ENCODE results near the gene PRX.
"Not testable (repeated sequence)": the region's sequence is repeated elsewhere in the genome, so short reads cannot be mapped to it uniquely, and the experiment has no call there.

PRX gene

DNA sequence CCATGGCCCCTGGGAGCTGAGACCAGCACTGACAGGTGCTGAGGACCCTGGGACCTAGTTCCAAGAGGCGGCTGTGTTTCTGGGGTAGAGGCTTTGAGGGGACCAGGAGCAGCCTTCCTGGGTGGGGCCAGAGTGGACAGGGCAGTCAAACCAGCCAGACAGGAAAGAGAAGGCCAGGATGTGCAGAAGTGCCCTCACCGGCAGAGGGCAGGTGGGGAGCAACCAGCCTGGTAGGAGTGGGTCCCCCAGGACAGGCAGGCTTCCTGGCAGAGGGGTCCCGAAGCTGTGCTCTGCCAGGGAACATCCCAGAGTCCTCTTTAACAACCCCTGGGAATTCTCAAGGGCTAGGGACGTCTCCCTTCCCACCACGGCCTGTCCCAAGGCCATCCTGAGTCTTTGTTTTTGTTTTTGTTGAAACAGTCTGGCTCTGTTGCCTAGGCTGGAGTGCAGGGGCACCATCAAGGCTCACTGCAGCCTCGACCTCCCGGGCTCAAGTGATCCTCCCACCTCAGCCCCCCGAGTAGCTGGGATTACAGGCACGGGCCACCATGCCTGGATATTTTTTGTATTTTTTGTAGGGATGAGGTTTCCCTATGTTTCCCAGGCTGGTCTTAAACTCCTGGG, 20.2 kb downstream of the PRX start:
- no peak for DNase-seq (ENCODE audit: low read depth in 2 of 3, low spot score in 1 of 3)

GRCh38 chr19:40392123-40392522, 21.1 kb downstream of the PRX start:
- DNase-seq (ENCODE audit: low read depth in 2 of 3, low spot score in 1 of 3): no peak

DNA sequence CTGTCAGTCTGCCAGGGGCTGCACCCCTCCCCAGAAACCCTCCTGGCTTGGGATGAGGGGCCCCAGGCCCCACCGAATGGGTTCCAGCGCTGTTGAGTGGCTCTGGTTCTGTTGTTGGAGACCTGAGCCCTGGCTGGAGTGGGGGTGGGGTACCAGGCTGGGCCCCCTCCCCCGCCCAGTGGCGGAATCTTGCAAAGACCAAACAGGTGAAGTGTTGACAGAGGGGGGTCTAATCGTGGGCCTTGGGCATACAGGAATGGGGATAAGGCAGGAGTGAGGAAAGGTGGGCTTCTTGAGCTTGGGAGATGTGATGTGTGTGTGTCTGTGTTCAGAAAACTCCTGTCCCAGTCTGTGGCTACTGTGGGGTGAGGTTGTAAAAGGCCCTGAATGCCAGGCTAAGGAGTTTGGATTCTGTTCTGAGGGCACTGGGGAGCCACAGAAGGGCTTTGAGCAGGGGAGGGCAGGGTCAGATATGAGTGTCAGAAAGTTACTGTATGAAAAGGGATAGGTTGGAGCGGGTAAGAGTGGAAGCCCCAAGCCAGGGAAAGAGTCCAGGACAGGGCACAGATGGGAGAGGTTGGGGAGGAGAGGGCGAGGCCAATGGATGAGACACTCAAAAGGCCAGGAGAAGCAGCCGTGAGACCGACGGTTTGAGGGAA, 23.0 kb downstream of the PRX start, which contains the start of gene HIPK4:
HIPK4 (minus strand) TSS at position 98 of the 659 bp plus-strand sequence. CDS start 279 bp downstream, outside the sequence.
- no peak for DNase-seq (ENCODE audit: low read depth in 2 of 3, low spot score in 1 of 3)

- no peak for DNase-seq (ENCODE audit: low read depth in 2 of 3, low spot score in 1 of 3)
These were observed 23.6 kb downstream of the PRX start for GRCh38 chr19:40389404-40390083.

GRCh38 chr19:40388481-40388880, 24.7 kb downstream of the PRX start:
- DNase-seq (ENCODE audit: low read depth in 2 of 3, low spot score in 1 of 3): no peak

- DNase-seq (ENCODE audit: low read depth in 2 of 3, low spot score in 1 of 3): no peak
These were observed 26.0 kb downstream of the PRX start for GRCh38 chr19:40387155-40387554.

- no peak for DNase-seq (ENCODE audit: low read depth in 2 of 3, low spot score in 1 of 3)
These were observed 29.4 kb downstream of the PRX start for GRCh38 chr19:40383668-40384248.

GRCh38 chr19:40381321-40381720, 31.9 kb downstream of the PRX start:
- DNase-seq (ENCODE audit: low read depth in 2 of 3, low spot score in 1 of 3): no peak

DNA sequence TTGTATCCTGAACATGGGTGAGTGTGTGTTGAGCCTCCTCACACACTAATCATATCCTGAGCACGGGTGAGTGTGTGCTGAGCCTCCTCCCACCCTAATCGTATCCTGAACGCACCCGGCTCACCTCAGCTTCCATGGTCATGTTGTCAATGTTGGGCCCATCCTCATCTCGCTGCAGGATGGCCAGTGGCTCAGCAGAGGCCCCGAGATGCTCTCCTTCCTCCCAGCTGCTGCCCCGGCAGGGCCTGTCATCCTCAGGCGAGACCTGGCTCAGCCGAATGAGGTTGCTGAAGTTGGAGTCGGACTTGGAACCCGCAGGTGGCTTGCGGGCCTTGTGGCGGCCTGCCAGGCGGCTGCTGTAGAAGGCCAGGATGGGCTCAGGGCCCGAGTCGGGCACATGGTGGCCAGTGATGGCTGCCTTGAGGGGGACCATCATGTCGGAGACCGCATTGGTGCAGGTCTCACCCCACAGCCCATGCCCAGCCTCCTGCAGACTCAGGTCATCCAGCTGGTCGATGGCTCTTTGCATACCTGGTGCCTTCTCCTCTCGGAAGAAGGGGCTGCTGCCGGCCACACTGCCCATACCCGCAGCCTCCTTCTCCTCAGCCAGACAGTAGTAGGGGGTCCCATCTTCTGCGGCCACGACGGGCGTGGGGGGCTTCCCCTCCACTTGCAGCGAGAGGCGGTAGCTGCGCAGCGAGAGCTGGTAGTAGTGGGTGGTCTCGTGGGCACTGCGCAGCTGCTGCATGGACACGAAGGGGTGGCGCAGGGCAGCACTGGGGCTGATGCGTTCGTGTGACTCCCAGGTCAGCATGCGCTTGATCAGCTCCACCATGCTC, 32.8 kb downstream of the PRX start:
- no peak for DNase-seq (ENCODE audit: low read depth in 2 of 3, low spot score in 1 of 3)

GRCh38 chr19:40379446-40380198, 33.6 kb downstream of the PRX start:
- DNase-seq (ENCODE audit: low read depth in 2 of 3, low spot score in 1 of 3): no peak

DNA sequence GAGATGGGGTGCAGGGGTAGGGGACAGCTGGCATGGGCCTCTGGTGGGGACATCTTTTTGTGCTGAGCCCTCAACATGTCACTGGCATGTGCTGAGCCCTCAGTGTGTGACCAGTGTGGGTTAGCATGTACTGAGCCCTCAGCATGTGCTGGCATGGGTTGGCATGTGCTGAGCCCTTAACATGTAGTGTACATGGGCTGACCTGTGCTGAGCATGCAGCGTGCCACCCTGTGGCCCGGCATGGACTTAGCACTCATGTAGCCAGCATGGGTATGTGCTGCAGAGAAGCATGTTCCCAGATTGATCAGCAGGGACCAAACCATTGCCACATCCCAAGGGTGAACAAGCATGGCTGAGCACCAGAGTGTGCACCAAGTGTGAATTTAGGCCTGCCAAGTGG, 34.7 kb downstream of the PRX start:
- no peak for DNase-seq (ENCODE audit: low read depth in 2 of 3, low spot score in 1 of 3)

- DNase-seq (ENCODE audit: low read depth in 2 of 3, low spot score in 1 of 3): no peak
These were observed 35.2 kb downstream of the PRX start for GRCh38 chr19:40377876-40378385.

DNA sequence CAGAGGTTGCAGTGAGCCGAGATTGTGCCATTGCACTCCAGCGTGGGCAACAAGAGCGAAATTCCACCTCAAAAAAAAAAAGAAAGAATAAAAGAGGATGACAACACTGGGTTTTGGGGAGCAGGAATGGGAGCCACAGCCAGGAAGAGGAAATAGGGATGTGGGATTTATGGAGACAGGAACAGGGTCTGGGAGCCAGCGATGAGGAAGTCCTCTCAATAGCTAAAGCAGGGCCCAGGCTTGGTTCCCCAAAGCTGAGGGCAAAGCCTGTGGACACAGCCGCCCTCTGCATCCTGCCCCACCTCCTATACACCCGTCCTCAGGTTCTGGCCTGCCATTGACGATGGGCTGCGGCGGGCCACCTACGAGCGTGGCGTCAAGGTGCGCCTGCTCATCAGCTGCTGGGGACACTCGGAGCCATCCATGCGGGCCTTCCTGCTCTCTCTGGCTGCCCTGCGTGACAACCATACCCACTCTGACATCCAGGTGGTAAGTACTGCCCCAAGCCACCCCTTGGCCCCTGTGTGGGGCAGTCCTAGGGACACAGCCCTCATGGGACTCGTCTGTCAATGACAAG, 36.8 kb downstream of the PRX start:
- DNase-seq (ENCODE audit: low read depth in 2 of 3, low spot score in 1 of 3): no peak

DNA sequence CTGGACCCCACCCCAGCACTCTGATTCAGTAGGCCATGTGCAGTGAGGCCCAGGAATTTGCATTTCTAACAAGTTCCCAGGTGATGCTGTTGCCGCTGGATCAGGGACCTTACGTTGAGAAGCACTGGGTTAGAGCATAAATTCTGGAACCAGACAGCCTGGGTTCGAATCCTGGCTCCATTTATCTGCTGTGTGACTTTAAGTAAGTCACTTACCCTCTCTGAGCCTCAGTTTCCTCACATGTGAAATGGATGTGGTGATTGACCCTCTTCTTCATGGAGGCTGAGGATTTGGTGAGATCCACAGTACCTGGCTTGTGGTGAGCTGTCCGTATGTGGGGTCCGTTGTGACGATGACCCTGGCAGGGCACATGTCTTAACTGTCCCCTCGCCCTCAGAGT, 39.1 kb downstream of the PRX start:
- no peak for DNase-seq (ENCODE audit: low read depth in 2 of 3, low spot score in 1 of 3)

GRCh38 chr19:40371802-40372122, 41.4 kb downstream of the PRX start:
- no peak for DNase-seq (ENCODE audit: low read depth in 2 of 3, low spot score in 1 of 3)

DNA sequence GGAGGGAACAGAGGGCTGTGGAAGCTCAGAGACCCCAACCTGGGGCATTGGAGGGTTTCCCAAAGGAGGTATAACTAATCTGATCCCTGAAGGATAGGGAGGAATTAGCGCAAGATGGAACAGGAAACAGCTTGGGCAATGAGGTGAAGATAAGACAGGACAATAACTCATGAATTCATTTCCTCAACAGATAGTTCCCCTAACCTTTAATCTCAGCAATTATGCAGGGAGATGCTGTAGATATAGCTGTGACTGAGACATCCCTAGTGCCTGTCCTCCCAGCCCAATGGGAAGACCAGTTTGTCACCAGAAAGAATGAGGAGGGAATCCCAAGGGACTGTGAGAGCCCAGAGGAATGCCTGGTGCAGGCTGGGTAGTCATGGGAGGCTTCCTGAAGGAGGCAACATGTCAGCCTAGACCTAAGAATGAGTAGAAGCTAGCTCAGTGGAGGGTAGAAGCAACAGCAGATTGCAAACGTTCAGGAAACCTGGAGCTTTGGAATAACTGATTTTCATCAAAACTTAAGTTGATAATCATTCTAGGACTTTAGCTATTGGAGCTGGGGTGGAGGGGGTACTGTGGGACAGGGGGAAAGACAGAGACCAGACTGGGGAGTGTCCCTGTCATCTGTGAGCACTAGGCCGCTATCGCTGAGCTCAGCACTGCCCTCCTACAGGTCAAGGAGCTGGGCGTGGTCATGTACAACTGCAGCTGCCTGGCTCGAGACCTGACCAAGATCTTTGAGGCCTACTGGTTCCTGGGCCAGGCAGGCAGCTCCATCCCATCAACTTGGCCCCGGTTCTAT, 42.0 kb downstream of the PRX start:
- DNase-seq (ENCODE audit: low read depth in 2 of 3, low spot score in 1 of 3): no peak

GRCh38 chr19:40370253-40370652, 42.9 kb downstream of the PRX start:
- DNase-seq (ENCODE audit: low read depth in 2 of 3, low spot score in 1 of 3): not testable (repeated sequence)

DNA sequence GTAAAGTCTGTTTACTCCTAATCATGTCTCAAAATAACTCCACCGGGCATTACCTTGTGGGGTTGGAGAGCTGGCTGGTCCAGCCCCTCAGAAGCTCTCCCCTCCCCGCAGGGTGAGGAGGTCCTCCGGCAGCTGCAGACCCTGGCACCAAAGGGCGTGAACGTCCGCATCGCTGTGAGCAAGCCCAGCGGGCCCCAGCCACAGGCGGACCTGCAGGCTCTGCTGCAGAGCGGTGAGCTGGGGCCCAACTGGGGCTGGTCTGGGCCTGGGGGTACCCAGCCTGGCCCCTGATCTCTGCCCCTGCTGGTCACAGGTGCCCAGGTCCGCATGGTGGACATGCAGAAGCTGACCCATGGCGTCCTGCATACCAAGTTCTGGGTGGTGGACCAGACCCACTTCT, 43.4 kb downstream of the PRX start:
- no peak for DNase-seq (ENCODE audit: low read depth in 2 of 3, low spot score in 1 of 3)
